ENCODE measurements around the gene ARMC9. TPM values are rescaled to one million over a fixed set of nuclear protein-coding genes. Genes with fewer than 3 reads are reported as not detected.

ARMC9 gene
- total and polyA plus RNA-seq, 8 donors: 4.5 to 114 (median 11.0) TPM

DNA sequence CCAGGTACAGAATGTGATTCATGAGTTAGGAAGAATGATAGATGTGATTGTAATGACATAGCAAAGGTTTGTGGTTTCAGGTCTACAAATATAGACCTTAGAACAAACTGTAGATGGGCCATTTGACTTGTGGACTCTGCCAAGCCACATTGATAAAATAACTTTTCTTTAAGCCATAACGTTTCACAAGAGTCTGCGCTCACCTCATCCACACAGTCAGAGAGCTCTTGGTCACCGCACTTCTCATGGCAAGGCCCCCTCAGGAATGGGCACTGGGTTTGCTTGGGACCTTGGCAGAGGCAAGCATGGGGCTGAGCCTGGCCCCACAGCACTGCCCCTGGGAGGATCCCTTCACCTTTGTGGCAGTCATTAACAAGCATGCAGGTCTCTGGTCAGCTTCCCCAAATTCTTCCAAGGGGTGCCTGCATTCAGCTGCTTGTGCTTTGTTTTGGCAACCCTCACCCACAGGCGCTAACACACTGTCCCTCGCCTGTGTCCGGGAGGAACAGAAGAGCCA is 14.0 kb downstream of the ARMC9 start:
- no peak for TF ChIP-seq POLR2AphosphoS5 (IDR thresholded peaks at IDR 0.05)
- TF ChIP-seq, protein P1, sequence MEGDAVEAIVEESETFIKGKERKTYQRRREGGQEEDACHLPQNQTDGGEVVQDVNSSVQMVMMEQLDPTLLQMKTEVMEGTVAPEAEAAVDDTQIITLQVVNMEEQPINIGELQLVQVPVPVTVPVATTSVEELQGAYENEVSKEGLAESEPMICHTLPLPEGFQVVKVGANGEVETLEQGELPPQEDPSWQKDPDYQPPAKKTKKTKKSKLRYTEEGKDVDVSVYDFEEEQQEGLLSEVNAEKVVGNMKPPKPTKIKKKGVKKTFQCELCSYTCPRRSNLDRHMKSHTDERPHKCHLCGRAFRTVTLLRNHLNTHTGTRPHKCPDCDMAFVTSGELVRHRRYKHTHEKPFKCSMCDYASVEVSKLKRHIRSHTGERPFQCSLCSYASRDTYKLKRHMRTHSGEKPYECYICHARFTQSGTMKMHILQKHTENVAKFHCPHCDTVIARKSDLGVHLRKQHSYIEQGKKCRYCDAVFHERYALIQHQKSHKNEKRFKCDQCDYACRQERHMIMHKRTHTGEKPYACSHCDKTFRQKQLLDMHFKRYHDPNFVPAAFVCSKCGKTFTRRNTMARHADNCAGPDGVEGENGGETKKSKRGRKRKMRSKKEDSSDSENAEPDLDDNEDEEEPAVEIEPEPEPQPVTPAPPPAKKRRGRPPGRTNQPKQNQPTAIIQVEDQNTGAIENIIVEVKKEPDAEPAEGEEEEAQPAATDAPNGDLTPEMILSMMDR (IDR thresholded peaks at IDR 0.05): no peak
- H3K27me3 ChIP-seq: no peaks in the 10 kb centered on the region
- DNase-seq: peak in 1 of 2 donors; percentile 23
- peaks cover 0 to 67% (median 51%) of the 10 kb centered on the region in 4 donors for H3K36me3 ChIP-seq
- WGBS, 5 donors: 77 to 89% (median 84%) methylated on average over 6 of the region's 6 CpGs
- H3K9me3 ChIP-seq: no peaks in the 10 kb centered on the region
- H3K4me3 ChIP-seq: no peak overlapping the region
- peak overlapping the region in 2 of 5 donors; percentile 44 to 63 for H3K27ac ChIP-seq
- H3K4me1 ChIP-seq: no peaks in the 10 kb centered on the region
- intact Hi-C loops (cut with DNase I; ENCODE audit: low total_unique reads): no loop called here

DNA sequence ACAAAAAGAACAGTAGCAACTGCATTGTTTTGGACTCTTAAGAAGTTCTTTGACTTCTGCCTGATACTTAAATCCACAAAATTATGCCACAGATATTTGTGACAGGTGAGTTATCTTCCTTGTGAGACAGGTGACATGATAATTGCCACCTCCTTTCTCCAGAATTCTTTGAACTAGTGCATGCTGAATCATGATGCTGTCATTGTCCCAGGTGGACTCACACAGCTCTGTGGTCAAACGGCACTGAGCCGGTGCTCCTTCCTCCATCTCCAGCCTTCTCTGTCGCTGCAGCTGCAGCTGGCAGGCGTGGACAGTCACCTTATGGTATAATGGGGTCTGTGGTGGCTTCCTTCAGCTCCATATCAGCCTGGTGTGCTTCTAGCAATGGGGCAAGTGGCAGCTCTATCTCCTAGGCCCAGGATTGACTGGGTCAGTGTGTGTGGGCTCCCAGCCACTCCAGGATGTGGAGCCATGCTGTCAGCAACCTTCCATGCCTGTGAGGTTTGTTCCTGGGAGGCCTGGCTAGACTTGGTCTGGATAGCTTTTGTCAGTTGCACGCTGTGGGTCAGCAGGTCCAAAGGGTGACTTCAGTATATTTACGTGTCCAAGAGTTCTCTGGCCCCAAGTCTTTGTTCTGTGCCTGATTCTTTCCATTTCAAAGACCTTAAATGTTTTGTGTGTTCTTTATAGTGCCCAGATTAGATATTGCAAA is 15.7 kb downstream of the ARMC9 start:
- Histone ChIP-seq H3K4me3 (no peak overlapping the region), H3K36me3 (peaks cover 0 to 68% (median 52%) of the 10 kb centered on the region in 4 donors), H3K9me3 (no peaks in the 10 kb centered on the region), H3K27ac (peak overlapping the region in 1 of 5 donors; percentile 31), H3K27me3 (no peaks in the 10 kb centered on the region), H3K4me1 (no peaks in the 10 kb centered on the region)
- TF ChIP-seq POLR2A (IDR thresholded peaks at IDR 0.05): no peak
- TF ChIP-seq POLR2AphosphoS5 (IDR thresholded peaks at IDR 0.05): no peak
- TF ChIP-seq, protein P1 (IDR thresholded peaks at IDR 0.05): no peak
- no peak for TF ChIP-seq EP300 (IDR thresholded peaks at IDR 0.05)
- intact Hi-C loops (cut with DNase I; ENCODE audit: low total_unique reads): no loop called here
- 55 to 78% (median 76%) methylated on average over 6 of the region's 6 CpGs for WGBS, 5 donors
- DNase-seq: no peak

DNA sequence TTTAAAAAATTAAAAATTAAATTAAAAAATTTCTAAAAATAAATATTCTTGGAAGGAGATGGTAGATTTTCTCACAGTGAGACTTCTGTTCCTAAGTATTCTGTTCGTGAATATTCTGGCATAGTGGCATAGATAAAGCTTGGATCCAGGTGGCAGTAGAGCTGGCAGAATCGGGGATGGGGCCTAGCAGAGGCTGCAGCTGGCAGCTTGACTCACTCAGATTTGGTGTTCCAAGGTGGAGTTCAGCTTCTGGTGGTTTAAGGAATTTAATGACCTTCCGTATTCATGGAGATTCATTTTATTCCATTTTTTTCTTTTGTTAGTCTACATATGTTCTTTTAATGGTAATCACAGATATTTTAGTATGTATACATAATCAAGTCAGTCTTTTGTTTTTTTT is 19.9 kb downstream of the ARMC9 start:
- no peak for TF ChIP-seq POLR2AphosphoS5 (IDR thresholded peaks at IDR 0.05)
- TF ChIP-seq, protein P1 (IDR thresholded peaks at IDR 0.05): no peak

DNA sequence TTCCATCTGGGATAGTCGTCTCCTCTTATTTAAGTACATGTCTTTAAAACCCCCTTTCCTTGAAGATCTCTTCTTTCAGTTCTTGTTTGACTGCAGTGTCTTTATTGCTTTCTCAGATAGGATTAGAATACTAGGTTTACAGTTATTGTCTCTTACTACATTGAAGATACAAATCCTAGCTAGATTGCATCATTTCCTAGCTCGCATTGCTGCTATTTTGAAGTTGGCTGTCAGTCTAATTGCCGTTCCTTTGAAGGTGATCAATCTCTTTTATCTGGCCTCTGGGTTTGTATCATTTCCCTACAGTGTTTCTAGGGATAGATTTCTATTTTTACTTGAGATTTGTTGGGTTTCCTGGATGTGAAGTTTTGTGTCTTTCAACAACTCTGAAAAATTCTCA is 20.9 kb downstream of the ARMC9 start:
- DNase-seq: no peak
- WGBS, 5 donors: 90 to 95% (median 94%) methylated on average over 3 of the region's 3 CpGs

More for the DNA sequence above, 19.9 kb downstream of the ARMC9 start:
- intact Hi-C loops (cut with DNase I; ENCODE audit: low total_unique reads): no loop called here
- H3K4me3 ChIP-seq: no peak overlapping the region
- H3K4me1 ChIP-seq: peaks cover 0 to 9% (median 4%) of the 10 kb centered on the region in 4 donors
- 80 to 85% (median 83%) methylated on average over 3 of the region's 3 CpGs for WGBS, 5 donors
- no peaks in the 10 kb centered on the region for H3K9me3 ChIP-seq
- peak overlapping the region in 1 of 5 donors; percentile 78 for H3K27ac ChIP-seq
- H3K36me3 ChIP-seq: peaks cover 0 to 74% (median 44%) of the 10 kb centered on the region in 4 donors
- DNase-seq: no peak
- no peaks in the 10 kb centered on the region for H3K27me3 ChIP-seq

More for the DNA sequence above, 20.9 kb downstream of the ARMC9 start:
- TF ChIP-seq POLR2A (IDR thresholded peaks at IDR 0.05): no peak
- no peak for TF ChIP-seq POLR2AphosphoS5 (IDR thresholded peaks at IDR 0.05)
- TF ChIP-seq, protein P1 (IDR thresholded peaks at IDR 0.05): no peak
- TF ChIP-seq EP300 (IDR thresholded peaks at IDR 0.05): no peak
- Histone ChIP-seq H3K27ac (peak overlapping the region in 1 of 5 donors; percentile 78), H3K4me3 (no peak overlapping the region), H3K4me1 (peaks cover 0 to 16% (median 7%) of the 10 kb centered on the region in 4 donors), H3K9me3 (no peaks in the 10 kb centered on the region), H3K27me3 (no peaks in the 10 kb centered on the region), H3K36me3 (peaks cover 0 to 66% (median 40%) of the 10 kb centered on the region in 4 donors)
- intact Hi-C loops (cut with DNase I; ENCODE audit: low total_unique reads): no loop called here
